H9 (cell line): ENCODE results near the gene LASP1NB.

Experiments used
- DNase-seq: peaks from one replicate; pipeline ENCODE4 v3.0.0-alpha.2; 2017
- H2AFZ ChIP-seq: one replicate; pipeline ENCODE4 v1.6.1; 2013; ENCODE audit warnings: mild to moderate bottlenecking, low read length, control low read depth, moderate library complexity
- H2AK5ac ChIP-seq: 2 replicates; pipeline ENCODE4 v1.6.1; 2013; ENCODE audit warnings: low read length, control low read depth, mixed read lengths; ENCODE audit not compliant: insufficient read length
- H2BK120ac ChIP-seq: one replicate; pipeline ENCODE4 v1.6.1; 2013; ENCODE audit warnings: low read depth, mild to moderate bottlenecking, low read length, control low read depth, inconsistent platforms; ENCODE audit not compliant: poor library complexity, severe bottlenecking
- H2BK12ac ChIP-seq: 2 replicates; pipeline ENCODE4 v1.6.1; 2013; ENCODE audit warnings: low read length, control low read depth, mixed read lengths, low read depth; ENCODE audit not compliant: insufficient read length
- H2BK15ac ChIP-seq: 2 replicates; pipeline ENCODE4 v1.6.1; 2013; ENCODE audit warnings: low read depth, low read length, control low read depth
- H2BK20ac ChIP-seq: one replicate; pipeline ENCODE4 v1.6.1; 2013; ENCODE audit warnings: low read depth, mild to moderate bottlenecking, low read length, control low read depth, inconsistent platforms; ENCODE audit not compliant: poor library complexity, severe bottlenecking
- H2BK5ac ChIP-seq: 2 replicates; pipeline ENCODE4 v1.6.1; 2013; ENCODE audit warnings: low read length, control low read depth, mixed read lengths; ENCODE audit not compliant: insufficient read length
- H3K14ac ChIP-seq: 2 replicates; pipeline ENCODE4 v1.6.1; 2013; ENCODE audit warnings: low read length, control low read depth; ENCODE audit not compliant: insufficient read depth
- H3K18ac ChIP-seq: 2 replicates; pipeline ENCODE4 v1.6.1; 2013; ENCODE audit warnings: low read depth, mild to moderate bottlenecking, mixed read lengths, low read length, control low read depth; ENCODE audit not compliant: insufficient read length
- H3K23ac ChIP-seq: 2 replicates; pipeline ENCODE4 v1.6.1; 2013; ENCODE audit warnings: low read length, control low read depth, mixed read lengths, low read depth; ENCODE audit not compliant: insufficient read length
- H3K23me2 ChIP-seq: 2 replicates; pipeline ENCODE4 v1.6.1; 2013; ENCODE audit warnings: low read depth, mild to moderate bottlenecking, mixed read lengths, low read length, control low read depth; ENCODE audit not compliant: insufficient read length, poor library complexity, severe bottlenecking
- H3K27ac ChIP-seq: 2 replicates; pipeline ENCODE4 v1.5.1; 2013; ENCODE audit warnings: low read length, control low read depth, mixed read lengths, low read depth; ENCODE audit not compliant: insufficient read length
- H3K27me3 ChIP-seq: 2 replicates; pipeline ENCODE4 v1.6.1; 2013; ENCODE audit warnings: low read length, control low read depth, inconsistent platforms; ENCODE audit not compliant: insufficient read depth
- H3K4ac ChIP-seq: 2 replicates; pipeline ENCODE4 v1.6.1; 2013; ENCODE audit warnings: low read depth, mild to moderate bottlenecking, control low read depth, inconsistent platforms, low read length, moderate library complexity
- H3K4me1 ChIP-seq: 2 replicates; pipeline ENCODE4 v1.6.1; 2013; ENCODE audit warnings: low read length, control low read depth, inconsistent platforms; ENCODE audit not compliant: insufficient read depth
- H3K4me2 ChIP-seq: 2 replicates; pipeline ENCODE4 v1.6.1; 2013; ENCODE audit warnings: low read length, control low read depth, mixed read lengths; ENCODE audit not compliant: insufficient read length, insufficient read depth
- H3K56ac ChIP-seq: 2 replicates; pipeline ENCODE4 v1.6.1; 2013; ENCODE audit warnings: low read depth, mild to moderate bottlenecking, mixed read lengths, low read length, control low read depth; ENCODE audit not compliant: insufficient read length
- H3K79me1 ChIP-seq: 2 replicates; pipeline ENCODE4 v1.6.1; 2013; ENCODE audit warnings: low read depth, mild to moderate bottlenecking, moderate library complexity, low read length, control low read depth, inconsistent platforms; ENCODE audit not compliant: insufficient read depth, poor library complexity, severe bottlenecking
- H3K79me2 ChIP-seq: 2 replicates; pipeline ENCODE4 v1.6.1; 2013; ENCODE audit warnings: low read length, control low read depth, inconsistent platforms; ENCODE audit not compliant: insufficient read depth
- H3K9ac ChIP-seq: 2 replicates; pipeline ENCODE4 v1.6.1; 2013; ENCODE audit warnings: low read length, control low read depth, mixed read lengths; ENCODE audit not compliant: insufficient read length; ENCODE audit errors: extremely low read depth
- H3K9me3 ChIP-seq: one replicate; pipeline ENCODE4 v1.6.1; 2013; ENCODE audit warnings: low read depth, low read length, inconsistent platforms; ENCODE audit not compliant: control insufficient read depth
- H3T11ph ChIP-seq: one replicate; pipeline ENCODE4 v1.6.1; 2013; ENCODE audit warnings: mild to moderate bottlenecking, low read length, control low read depth, inconsistent platforms
- H4K20me1 ChIP-seq: one replicate; pipeline ENCODE4 v1.6.1; 2013; ENCODE audit not compliant: control insufficient read depth, insufficient read length, insufficient read depth
- H4K5ac ChIP-seq: 2 replicates; pipeline ENCODE4 v1.6.1; 2013; ENCODE audit warnings: low read depth, mild to moderate bottlenecking, mixed read lengths, low read length, control low read depth; ENCODE audit not compliant: insufficient read length
- H4K8ac ChIP-seq: replicated peaks from 2 replicates; pipeline ENCODE4 v1.6.1; 2013; ENCODE audit warnings: low read length, control low read depth, mixed read lengths, low read depth; ENCODE audit not compliant: insufficient read length
- H4K91ac ChIP-seq: 2 replicates; pipeline ENCODE4 v1.6.1; 2013; ENCODE audit warnings: low read depth, mild to moderate bottlenecking, moderate library complexity, mixed read lengths, low read length, control low read depth; ENCODE audit not compliant: insufficient read length
- H3K27ac Mint-ChIP-seq, 3 experiments: 2 replicates in 2 of 3; 3 replicates in 1 of 3; pipeline ENCODE4 v1.8.0; 2020 to 2021; ENCODE audit warnings: mixed read lengths in 3 of 3, mild to moderate bottlenecking in 1 of 3, moderate library complexity in 1 of 3
- H3K27me3 Mint-ChIP-seq: 2 replicates; pipeline ENCODE4 v1.8.0; 2021; ENCODE audit warnings: low read depth, mild to moderate bottlenecking, moderate library complexity, mixed read lengths
- H3K36me3 Mint-ChIP-seq, 3 experiments: 2 replicates in 2 of 3; 3 replicates in 1 of 3; pipeline ENCODE4 v1.8.0; 2020 to 2021; ENCODE audit warnings: low read depth in 3 of 3, mixed read lengths in 3 of 3; ENCODE audit not compliant: insufficient read depth in 1 of 3
- H3K4me1 Mint-ChIP-seq, 2 experiments: 2 replicates each; pipeline ENCODE4 v1.8.0; 2020; ENCODE audit warnings: mixed read lengths in 2 of 2
- H3K4me3 Mint-ChIP-seq, 2 experiments: 2 replicates in 1 of 2; 3 replicates in 1 of 2; pipeline ENCODE4 v1.8.0; 2020 to 2021; ENCODE audit warnings: mild to moderate bottlenecking in 2 of 2, mixed read lengths in 2 of 2, moderate library complexity in 1 of 2
- H3K9me3 Mint-ChIP-seq, 2 experiments: 2 replicates in 1 of 2; 3 replicates in 1 of 2; pipeline ENCODE4 v1.8.0; 2020; ENCODE audit warnings: mild to moderate bottlenecking in 2 of 2, mixed read lengths in 2 of 2, moderate library complexity in 1 of 2
- WGBS: extraction: QIAGEN DNeasy Blood & Tissue Kit; methylation state at CpG from one replicate; pipeline ENCODE4 v1.1.7; 2013; ENCODE audit warnings: missing lambda C conversion rate, low lambda C conversion rate, mixed read lengths; ENCODE audit not compliant: insufficient read length; ENCODE audit errors: extremely low coverage; 5-methylcytosine and 5-hydroxymethylcytosine counted together
- TF ChIP-seq, protein P1 (sequence below): fragments of 200-600 bp; sonication (generic); conservative IDR thresholded peaks from 3 replicates; pipeline ENCODE4 v1.8.0; 2021; ENCODE audit warnings: antibody characterized with exemption, mild to moderate bottlenecking

Gene LASP1NB

DNA sequence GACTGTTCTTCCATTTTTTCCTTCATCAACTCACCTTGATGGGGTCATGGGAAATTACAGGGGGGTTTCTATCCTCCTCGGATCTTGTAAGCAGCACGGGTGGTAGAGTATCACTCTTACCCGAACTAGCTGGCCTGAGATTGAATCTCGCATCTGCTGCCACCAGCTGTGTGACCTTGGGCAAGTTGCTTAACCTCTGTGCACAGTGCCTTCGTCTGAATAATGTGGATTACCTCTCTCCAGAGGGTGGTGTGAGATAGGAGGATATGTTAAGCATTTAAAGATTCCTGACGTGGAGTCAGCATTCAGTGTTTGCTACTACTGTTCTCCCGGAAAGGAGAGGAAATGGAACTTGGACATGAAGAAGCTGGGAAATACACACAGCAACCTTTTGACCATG is 31.1 kb upstream of the LASP1NB start:
- no peak overlapping the region for H3K4me2 ChIP-seq
- H4K5ac ChIP-seq: no peak overlapping the region
- H3K9me3 Mint-ChIP-seq: no peaks in the 10 kb centered on the region
- H3K23ac ChIP-seq: no peak overlapping the region
- H2BK120ac ChIP-seq: no peak overlapping the region
- TF ChIP-seq, protein P1, sequence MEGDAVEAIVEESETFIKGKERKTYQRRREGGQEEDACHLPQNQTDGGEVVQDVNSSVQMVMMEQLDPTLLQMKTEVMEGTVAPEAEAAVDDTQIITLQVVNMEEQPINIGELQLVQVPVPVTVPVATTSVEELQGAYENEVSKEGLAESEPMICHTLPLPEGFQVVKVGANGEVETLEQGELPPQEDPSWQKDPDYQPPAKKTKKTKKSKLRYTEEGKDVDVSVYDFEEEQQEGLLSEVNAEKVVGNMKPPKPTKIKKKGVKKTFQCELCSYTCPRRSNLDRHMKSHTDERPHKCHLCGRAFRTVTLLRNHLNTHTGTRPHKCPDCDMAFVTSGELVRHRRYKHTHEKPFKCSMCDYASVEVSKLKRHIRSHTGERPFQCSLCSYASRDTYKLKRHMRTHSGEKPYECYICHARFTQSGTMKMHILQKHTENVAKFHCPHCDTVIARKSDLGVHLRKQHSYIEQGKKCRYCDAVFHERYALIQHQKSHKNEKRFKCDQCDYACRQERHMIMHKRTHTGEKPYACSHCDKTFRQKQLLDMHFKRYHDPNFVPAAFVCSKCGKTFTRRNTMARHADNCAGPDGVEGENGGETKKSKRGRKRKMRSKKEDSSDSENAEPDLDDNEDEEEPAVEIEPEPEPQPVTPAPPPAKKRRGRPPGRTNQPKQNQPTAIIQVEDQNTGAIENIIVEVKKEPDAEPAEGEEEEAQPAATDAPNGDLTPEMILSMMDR: no peak
- H2BK5ac ChIP-seq: no peak overlapping the region
- no peaks in the 10 kb centered on the region for H3K23me2 ChIP-seq
- peak; percentile 46 for DNase-seq
- H4K20me1 ChIP-seq: peaks cover 2% of the 10 kb centered on the region
- H3K9me3 ChIP-seq: no peaks in the 10 kb centered on the region
- no peaks in the 10 kb centered on the region for H3K27me3 Mint-ChIP-seq
- H2BK20ac ChIP-seq: no peak overlapping the region
- peak overlapping the region; percentile 12 to 43 (median 31); a peak in 5 of 7 replicates for H3K27ac Mint-ChIP-seq
- no peak overlapping the region for H3K14ac ChIP-seq
- H3K4me3 Mint-ChIP-seq: no peak overlapping the region
- H3K18ac ChIP-seq: no peak overlapping the region
- H2BK12ac ChIP-seq: no peak overlapping the region
- H3K36me3 Mint-ChIP-seq: peaks cover 2 to 51% (median 44%) of the 10 kb centered on the region in 3 experiments; a peak in 5 of 7 replicates
- WGBS: no CpG with 5 or more reads among the region's 7 CpGs
- no peak overlapping the region for H2AK5ac ChIP-seq
- no peak overlapping the region for H3K27ac ChIP-seq
- H4K8ac ChIP-seq: no peak overlapping the region
- H3K4me1 ChIP-seq: no peaks in the 10 kb centered on the region
- no peaks in the 10 kb centered on the region for H3K27me3 ChIP-seq
- H3K4me1 Mint-ChIP-seq: peaks cover 19 to 22% of the 10 kb centered on the region in 2 experiments
- H3K79me2 ChIP-seq: no peaks in the 10 kb centered on the region
- H4K91ac ChIP-seq: no peak overlapping the region
- no peak overlapping the region for H2BK15ac ChIP-seq
- no peak overlapping the region for H2AFZ ChIP-seq
- no peak overlapping the region for H3K9ac ChIP-seq
- no peaks in the 10 kb centered on the region for H3K79me1 ChIP-seq
- H3K56ac ChIP-seq: no peak overlapping the region
- H3T11ph ChIP-seq: no peak overlapping the region
- no peak overlapping the region for H3K4ac ChIP-seq
